HG02981 (cell line): ENCODE measurements around the gene STAG2.

Experiments used
- ATAC-seq: cut with Tn5 transposase; IDR thresholded peaks from one replicate; pipeline ENCODE4 v1.9.1; 2021; ENCODE audit warnings: mild to moderate bottlenecking, moderate library complexity; ENCODE audit not compliant: unreplicated experiment

The STAG2 gene

GRCh38 chrX:123973921-123974320 is 12.4 kb downstream of the STAG2 start:
- no peak for ATAC-seq

- ATAC-seq, result no peak
Measured at GRCh38 chrX:123975180-123975579, 13.7 kb downstream of the STAG2 start.

GRCh38 chrX:123976706-123977316 is 15.3 kb downstream of the STAG2 start:
- no peak for ATAC-seq

GRCh38 chrX:123983240-123983639 is 21.7 kb downstream of the STAG2 start:
- no peak for ATAC-seq

- no peak for ATAC-seq
Measured at GRCh38 chrX:123986377-123986776, 24.9 kb downstream of the STAG2 start.

GRCh38 chrX:123988423-123989111 is 27.1 kb downstream of the STAG2 start:
- ATAC-seq, result no peak

GRCh38 chrX:123989235-123989634 is 27.7 kb downstream of the STAG2 start:
- ATAC-seq, result no peak

- ATAC-seq, result no peak
Measured at GRCh38 chrX:123990169-123990568, 28.7 kb downstream of the STAG2 start.

GRCh38 chrX:123990602-123991001 is 29.1 kb downstream of the STAG2 start:
- no peak for ATAC-seq

GRCh38 chrX:123993326-123993725 is 31.8 kb downstream of the STAG2 start:
- no peak for ATAC-seq

GRCh38 chrX:123993904-123994635 is 32.6 kb downstream of the STAG2 start:
- ATAC-seq, result no peak

GRCh38 chrX:123994730-123995129 is 33.2 kb downstream of the STAG2 start:
- no peak for ATAC-seq

- no peak for ATAC-seq
Measured at GRCh38 chrX:124001581-124001980, 40.1 kb downstream of the STAG2 start.

- ATAC-seq, result no peak
Measured at GRCh38 chrX:124005228-124005627, 43.7 kb downstream of the STAG2 start.

GRCh38 chrX:124010157-124010556 is 48.7 kb downstream of the STAG2 start:
- no peak for ATAC-seq

GRCh38 chrX:124010566-124010965 is 49.1 kb downstream of the STAG2 start:
- no peak for ATAC-seq

GRCh38 chrX:124015721-124016120 is 54.2 kb downstream of the STAG2 start:
- ATAC-seq, result no peak

- no peak for ATAC-seq
Measured at GRCh38 chrX:124016825-124017224, 55.3 kb downstream of the STAG2 start.

GRCh38 chrX:124018023-124018422 is 56.5 kb downstream of the STAG2 start:
- ATAC-seq, result no peak

GRCh38 chrX:124023838-124024238 is 62.3 kb downstream of the STAG2 start:
- no peak for ATAC-seq

GRCh38 chrX:124026529-124026928 is 65.0 kb downstream of the STAG2 start:
- ATAC-seq, result no peak

GRCh38 chrX:124028182-124028581 is 66.7 kb downstream of the STAG2 start:
- no peak for ATAC-seq
